DND-41 (cell line): Measurements from ENCODE around the gene IGSF1.
"Not testable (repeated sequence)": the region's sequence is repeated elsewhere in the genome, so short reads cannot be mapped to it uniquely, and the experiment has no call there.

Source experiments
- ATAC-seq: fragments of 200-7000 bp; cut with Tn5 transposase; 3 replicates; pipeline ENCODE4 v1.9.1; 2021; ENCODE audit warnings: low read depth; ENCODE audit not compliant: insufficient read depth
- DNase-seq: peaks from one replicate; pipeline ENCODE4 v3.0.0-alpha.2; 2020
- H2AFZ ChIP-seq: 2 replicates; pipeline ENCODE4 v1.6.0; 2012; ENCODE audit warnings: low read depth, low read length
- H3K27ac ChIP-seq: 2 replicates; pipeline ENCODE4 v1.5.1; 2012; ENCODE audit warnings: low read length, inconsistent platforms
- H3K27me3 ChIP-seq: fragments of 200-600 bp; sonication (generic); 2 replicates; pipeline ENCODE4 v1.6.0; 2012; ENCODE audit warnings: low read length, mild to moderate bottlenecking, inconsistent platforms; ENCODE audit not compliant: insufficient read depth, poor library complexity
- H3K36me3 ChIP-seq: 2 replicates; pipeline ENCODE4 v1.5.1; 2012; ENCODE audit warnings: low read length, inconsistent platforms; ENCODE audit not compliant: insufficient read depth
- H3K4me1 ChIP-seq: 2 replicates; pipeline ENCODE4 v1.5.1; 2012; ENCODE audit warnings: mild to moderate bottlenecking, low read length; ENCODE audit not compliant: insufficient read depth
- H3K4me2 ChIP-seq: 2 replicates; pipeline ENCODE4 v1.6.0; 2012; ENCODE audit warnings: mild to moderate bottlenecking, moderate library complexity, low read length, inconsistent platforms; ENCODE audit not compliant: insufficient read depth
- H3K4me3 ChIP-seq, 2 experiments: fragments of 200-600 bp in 1 of 2; shearing (Covaris generic) in 1 of 2; 2 replicates each; pipeline ENCODE4 v1.5.1; 2012 to 2016; ENCODE audit warnings: inconsistent platforms in 2 of 2, low read length in 2 of 2, mild to moderate bottlenecking in 2 of 2, low read depth in 1 of 2, moderate library complexity in 1 of 2
- H3K79me2 ChIP-seq: 2 replicates; pipeline ENCODE4 v1.6.0; 2012; ENCODE audit warnings: low read length, inconsistent platforms; ENCODE audit not compliant: insufficient read depth
- H3K9ac ChIP-seq: 2 replicates; pipeline ENCODE4 v1.6.0; 2012; ENCODE audit warnings: low read depth, mild to moderate bottlenecking, inconsistent platforms, low read length, moderate library complexity
- H3K9me3 ChIP-seq: 2 replicates; pipeline ENCODE4 v1.5.1; 2012; ENCODE audit warnings: low read length, moderate library complexity, mild to moderate bottlenecking, inconsistent platforms; ENCODE audit not compliant: insufficient read depth, severe bottlenecking
- H4K20me1 ChIP-seq: 2 replicates; pipeline ENCODE4 v1.6.0; 2012; ENCODE audit warnings: low read length; ENCODE audit not compliant: insufficient read depth
- CTCF ChIP-seq: IDR thresholded peaks from 2 replicates; pipeline ENCODE4 v1.5.1; 2012; ENCODE audit warnings: borderline replicate concordance, low read length, moderate library complexity, mild to moderate bottlenecking; ENCODE audit not compliant: poor library complexity, severe bottlenecking; ENCODE audit errors: extremely low read depth
- EZH2 ChIP-seq: IDR thresholded peaks from 3 replicates; pipeline ENCODE4 v1.6.1; 2012; ENCODE audit warnings: borderline replicate concordance, low read depth, mild to moderate bottlenecking, moderate library complexity, low read length, inconsistent platforms; ENCODE audit not compliant: severe bottlenecking

IGSF1 gene

GRCh38 chrX:131262738-131263679 is 26.1 kb downstream of the IGSF1 start:
- Histone ChIP-seq H3K9ac (no peak overlapping the region), H3K4me1 (no peaks in the 10 kb centered on the region), H3K4me2 (no peak overlapping the region), H3K27ac (no peak overlapping the region), H3K36me3 (no peaks in the 10 kb centered on the region), H4K20me1 (no peaks in the 10 kb centered on the region), H3K79me2 (no peaks in the 10 kb centered on the region), H3K9me3 (no peaks in the 10 kb centered on the region), H3K27me3 (no peaks in the 10 kb centered on the region), H3K4me3 (no peak overlapping the region), H2AFZ (no peak overlapping the region)
- DNase-seq (peak; percentile 6), ATAC-seq (no peak)
- TF ChIP-seq EZH2 (no peak), CTCF (peak; percentile 33)

GRCh38 chrX:131262200-131262599 is 26.9 kb downstream of the IGSF1 start:
- H3K79me2 ChIP-seq: no peaks in the 10 kb centered on the region
- DNase-seq (no peak), ATAC-seq (no peak)
- no peaks in the 10 kb centered on the region for H3K36me3 ChIP-seq
- H3K27ac ChIP-seq: no peak overlapping the region
- no peaks in the 10 kb centered on the region for H3K27me3 ChIP-seq
- H3K4me1 ChIP-seq: no peaks in the 10 kb centered on the region
- no peak overlapping the region for H2AFZ ChIP-seq
- no peaks in the 10 kb centered on the region for H3K9me3 ChIP-seq
- no peak overlapping the region for H3K4me2 ChIP-seq
- H3K9ac ChIP-seq: no peak overlapping the region
- TF ChIP-seq CTCF (no peak), EZH2 (no peak)
- no peaks in the 10 kb centered on the region for H4K20me1 ChIP-seq
- no peak overlapping the region for H3K4me3 ChIP-seq

- no peaks in the 10 kb centered on the region for H3K79me2 ChIP-seq
- no peak overlapping the region for H3K4me3 ChIP-seq
- TF ChIP-seq EZH2 (no peak), CTCF (no peak)
- H3K4me1 ChIP-seq: no peaks in the 10 kb centered on the region
- no peak overlapping the region for H3K27ac ChIP-seq
- no peaks in the 10 kb centered on the region for H3K36me3 ChIP-seq
- H3K4me2 ChIP-seq: no peak overlapping the region
- H4K20me1 ChIP-seq: no peaks in the 10 kb centered on the region
- ATAC-seq: no peak
- H3K9ac ChIP-seq: no peak overlapping the region
- no peaks in the 10 kb centered on the region for H3K27me3 ChIP-seq
- H2AFZ ChIP-seq: no peak overlapping the region
- DNase-seq: no peak
- H3K9me3 ChIP-seq: no peaks in the 10 kb centered on the region
Measured at GRCh38 chrX:131257367-131257766, 31.7 kb downstream of the IGSF1 start.

GRCh38 chrX:131250984-131251738 is 37.9 kb downstream of the IGSF1 start:
- not testable (repeated sequence) for H3K9me3 ChIP-seq, H3K27me3 ChIP-seq, H3K79me2 ChIP-seq, H4K20me1 ChIP-seq, H3K4me1 ChIP-seq, H3K27ac ChIP-seq, H2AFZ ChIP-seq, H3K4me3 ChIP-seq, H3K4me2 ChIP-seq, DNase-seq, H3K36me3 ChIP-seq, ATAC-seq, H3K9ac ChIP-seq
